Right lobe of liver (tissue), 6 donors: ENCODE results near the gene LPAR2. TPM values are rescaled to one million over a fixed set of nuclear protein-coding genes. Genes with fewer than 3 reads are reported as not detected.

Source experiments
- ATAC-seq, 4 donors: fragments of 200-7000 bp; cut with Tn5 transposase; one replicate each; pipeline ENCODE4 v1.9.1; 2020; ENCODE audit warnings: mild to moderate bottlenecking in 4 of 4, moderate library complexity in 4 of 4
- DNase-seq, 3 donors: peaks; one replicate each; pipeline ENCODE4 v3.0.0-alpha.2; 2020
- H3K27ac ChIP-seq, 3 donors: fragments of 200-600 bp; one replicate each; pipeline ENCODE4 v1.8.0; 2022
- H3K27me3 ChIP-seq, 2 donors: fragments of 200-600 bp; one replicate each; pipeline ENCODE4 v1.8.0; 2022
- H3K36me3 ChIP-seq, 4 donors: fragments of 200-600 bp; sonication (generic) in 1 of 4; one replicate each; pipeline versions ENCODE4 v1.5.1 to v1.8.0; 2017 to 2022; ENCODE audit warnings: control low read depth in 1 of 4
- H3K4me1 ChIP-seq, 4 donors: fragments of 200-600 bp; sonication (generic) in 1 of 4; one replicate each; pipeline versions ENCODE4 v1.5.1 to v1.8.0; 2017 to 2022; ENCODE audit warnings: control low read depth in 1 of 4
- H3K4me3 ChIP-seq, 3 donors: fragments of 200-600 bp; one replicate each; pipeline ENCODE4 v1.8.0; 2022
- H3K9me3 ChIP-seq, 4 donors: fragments of 200-600 bp; sonication (generic) in 1 of 4; one replicate each; pipeline versions ENCODE4 v1.5.1 to v1.8.0; 2017 to 2022; ENCODE audit warnings: control low read depth in 1 of 4
- CTCF ChIP-seq, 4 donors: fragments of 200-600 bp in 3 of 4; fragments of 450-650 bp in 1 of 4; IDR thresholded peaks; one replicate each; pipeline versions ENCODE4 v1.5.1 to v1.8.0; 2016 to 2022; ENCODE audit warnings: antibody characterized with exemption in 4 of 4, mild to moderate bottlenecking in 2 of 4
- POLR2A ChIP-seq: fragments of 450-650 bp; IDR thresholded peaks from one replicate; pipeline ENCODE4 v1.6.1; 2017; ENCODE audit warnings: antibody characterized with exemption, mild to moderate bottlenecking
- WGBS: methylation state at CpG from one replicate; pipeline ENCODE4 v1.1.6; 2018; ENCODE audit warnings: low coverage, low lambda C conversion rate; ENCODE audit not compliant: insufficient coverage; ENCODE audit errors: missing lambda C conversion rate; 5-methylcytosine and 5-hydroxymethylcytosine counted together
- intact Hi-C, 2 donors: fragments of 100-400 bp; cut with DNase I; formaldehyde crosslinking; loops; one replicate each; pipeline versions ENCODE4 v1.11.2 to v1.14.1; 2022
- total RNA-seq, 6 experiments: library from RNA; depleted of rRNA in 2 of 6; stranded (reverse); fragments of >200 nt in 2 of 6; fragmentation: NEBNext Ultra II Directional in 3 of 6; extraction: Animal tissue kit (Norgen Biotek cat#: 25700) in 3 of 6; gene quantifications; one replicate each; pipeline versions ENCODE4 v1.1.0 to v1.2.4, GENCODE V29; 2016 to 2023
- donor health status: DM: no; HTN: yes; CAD: no.
- donor health status: DM: no; HTN: no; CAD: no.
- donor health status: DM: no; HTN: no; CAD: no.
- donor health status: DM: no; HTN: yes; CAD: no.
- donor health status: DM: no; HTN: yes; CAD: no.

LPAR2 gene
- total RNA-seq, 6 experiments from 2014 or later: 1.7 to 2.7 (median 2.2) TPM

- no peak overlapping the region for H3K27ac ChIP-seq
- H3K9me3 ChIP-seq: no peaks in the 10 kb centered on the region
- peaks cover 0 to 5% (median 0%) of the 10 kb centered on the region in 4 donors for H3K36me3 ChIP-seq
- H3K4me3 ChIP-seq: no peak overlapping the region
- no peaks in the 10 kb centered on the region for H3K27me3 ChIP-seq
- peaks cover 0 to 10% (median 0%) of the 10 kb centered on the region in 4 donors for H3K4me1 ChIP-seq
- DNase-seq (no peak), ATAC-seq (no peak)
- WGBS: no CpG with 5 or more reads among the region's 7 CpGs
- no peak for TF ChIP-seq CTCF (IDR thresholded peaks at IDR 0.05)
- no peak for TF ChIP-seq POLR2A
- intact Hi-C loops: no loop called here
Observed at GRCh38 chr19:19631346-19631745, 3.3 kb upstream of the LPAR2 start.

DNA sequence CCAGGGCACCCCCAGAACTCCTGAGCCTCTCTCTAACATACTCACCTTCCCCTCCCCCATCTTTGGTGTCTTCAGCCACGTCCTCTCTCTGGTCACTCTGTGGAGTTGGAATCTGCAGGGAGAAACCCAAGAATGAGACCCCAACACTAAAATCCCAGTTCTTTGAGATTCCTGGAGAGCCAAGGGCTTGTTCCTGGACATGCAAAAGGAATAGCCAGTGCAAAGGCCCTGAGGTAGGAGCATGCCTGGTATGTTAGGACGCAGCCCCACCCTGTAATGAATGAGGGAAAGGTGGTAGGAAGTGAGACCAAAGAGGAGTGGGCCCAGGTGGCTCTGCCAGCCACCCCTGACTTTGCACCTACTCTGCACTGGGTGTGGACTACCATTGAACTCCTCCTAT is 2.4 kb upstream of the LPAR2 start:
- no peaks in the 10 kb centered on the region for H3K27me3 ChIP-seq
- H3K4me3 ChIP-seq: no peak overlapping the region
- ATAC-seq: no peak
- 100% methylated on average over 1 of the region's 2 CpGs for WGBS
- no peak for DNase-seq
- no peak overlapping the region for H3K27ac ChIP-seq
- peaks cover 0 to 5% (median 0%) of the 10 kb centered on the region in 4 donors for H3K36me3 ChIP-seq
- TF ChIP-seq POLR2A (no peak), CTCF (IDR thresholded peaks at IDR 0.05) (no peak)
- H3K4me1 ChIP-seq: peaks cover 0 to 10% (median 0%) of the 10 kb centered on the region in 4 donors
- H3K9me3 ChIP-seq: no peaks in the 10 kb centered on the region
- intact Hi-C loops: no loop called here

DNA sequence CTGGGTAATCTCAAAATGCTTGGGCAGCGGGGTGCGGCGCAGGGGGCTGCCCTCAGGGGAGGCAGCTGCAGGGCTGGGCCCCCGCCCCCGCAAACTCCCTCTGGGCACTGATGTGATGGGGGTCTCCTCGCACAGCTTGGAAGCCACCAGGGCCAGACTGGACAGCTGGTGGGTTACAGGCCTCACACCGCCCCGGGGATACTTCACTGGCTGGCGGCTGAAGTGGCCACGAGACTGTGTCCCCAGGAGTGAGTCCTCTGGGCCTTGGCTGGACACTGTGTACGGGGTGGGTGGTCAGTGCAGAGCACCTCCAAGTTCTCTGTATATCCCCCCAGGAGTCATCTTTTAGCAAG is 2.0 kb upstream of the LPAR2 start:
- ATAC-seq (no peak), DNase-seq (no peak)
- intact Hi-C loops: no loop called here
- Histone ChIP-seq H3K4me1 (peaks cover 0 to 10% (median 0%) of the 10 kb centered on the region in 4 donors), H3K36me3 (peaks cover 0 to 5% (median 0%) of the 10 kb centered on the region in 4 donors), H3K27ac (no peak overlapping the region), H3K4me3 (no peak overlapping the region), H3K27me3 (no peaks in the 10 kb centered on the region), H3K9me3 (no peaks in the 10 kb centered on the region)
- WGBS: 100% methylated on average over 1 of the region's 11 CpGs
- TF ChIP-seq CTCF (IDR thresholded peaks at IDR 0.05): no peak

- Histone ChIP-seq H3K27me3 (no peaks in the 10 kb centered on the region), H3K4me3 (peak overlapping the region; percentile 25 to 49 (median 31)), H3K27ac (no peak overlapping the region), H3K36me3 (no peaks in the 10 kb centered on the region), H3K9me3 (no peaks in the 10 kb centered on the region), H3K4me1 (peaks cover 0 to 10% (median 0%) of the 10 kb centered on the region in 4 donors)
- TF ChIP-seq CTCF (IDR thresholded peaks at IDR 0.05): no peak
- no peak for TF ChIP-seq POLR2A
- ATAC-seq (peak; percentile 27 to 47 (median 36)), DNase-seq (no peak)
- 13% methylated on average over 32 of the region's 51 CpGs for WGBS
- intact Hi-C loops: no loop called here
Observed at GRCh38 chr19:19628501-19629134, 598 bp upstream of the LPAR2 start.
